ACC112 (cell line): ENCODE measurements around the gene SDHAF2.
"Not testable (repeated sequence)": the region's sequence is repeated elsewhere in the genome, so short reads cannot be mapped to it uniquely, and the experiment has no call there.

ENCODE experiments used
- H2AFZ ChIP-seq: fragments of 200-600 bp; sonication (generic); one replicate; pipeline ENCODE4 v1.6.0; 2017; ENCODE audit warnings: antibody characterized with exemption, low read length; ENCODE audit not compliant: unreplicated experiment
- H3K27ac ChIP-seq: fragments of 200-600 bp; sonication (generic); 2 replicates; pipeline ENCODE4 v1.5.1; 2014; ENCODE audit warnings: low read depth, mild to moderate bottlenecking, antibody characterized with exemption, low read length, moderate library complexity
- H3K27me3 ChIP-seq: fragments of 200-600 bp; sonication (generic); 2 replicates; pipeline ENCODE4 v1.6.1; 2014; ENCODE audit warnings: mild to moderate bottlenecking, antibody characterized with exemption, low read length, moderate library complexity, mixed read lengths; ENCODE audit not compliant: insufficient read depth
- H3K36me3 ChIP-seq: fragments of 200-600 bp; sonication (generic); 2 replicates; pipeline ENCODE4 v1.6.1; 2016; ENCODE audit warnings: mild to moderate bottlenecking, antibody characterized with exemption, low read length, moderate library complexity, mixed read lengths; ENCODE audit not compliant: insufficient read depth
- H3K4me1 ChIP-seq: fragments of 200-600 bp; sonication (generic); one replicate; pipeline ENCODE4 v1.6.1; 2016; ENCODE audit warnings: low read length, mixed read lengths; ENCODE audit not compliant: insufficient read depth, unreplicated experiment, control insufficient read depth
- H3K4me3 ChIP-seq: fragments of 200-600 bp; sonication (generic); 2 replicates; pipeline ENCODE4 v1.5.1; 2014; ENCODE audit warnings: mild to moderate bottlenecking, low read depth, low read length
- H3K79me2 ChIP-seq: fragments of 200-600 bp; sonication (generic); one replicate; pipeline ENCODE4 v1.6.0; 2016; ENCODE audit warnings: low read length; ENCODE audit not compliant: control insufficient read depth, unreplicated experiment, insufficient read depth

SDHAF2 gene

DNA sequence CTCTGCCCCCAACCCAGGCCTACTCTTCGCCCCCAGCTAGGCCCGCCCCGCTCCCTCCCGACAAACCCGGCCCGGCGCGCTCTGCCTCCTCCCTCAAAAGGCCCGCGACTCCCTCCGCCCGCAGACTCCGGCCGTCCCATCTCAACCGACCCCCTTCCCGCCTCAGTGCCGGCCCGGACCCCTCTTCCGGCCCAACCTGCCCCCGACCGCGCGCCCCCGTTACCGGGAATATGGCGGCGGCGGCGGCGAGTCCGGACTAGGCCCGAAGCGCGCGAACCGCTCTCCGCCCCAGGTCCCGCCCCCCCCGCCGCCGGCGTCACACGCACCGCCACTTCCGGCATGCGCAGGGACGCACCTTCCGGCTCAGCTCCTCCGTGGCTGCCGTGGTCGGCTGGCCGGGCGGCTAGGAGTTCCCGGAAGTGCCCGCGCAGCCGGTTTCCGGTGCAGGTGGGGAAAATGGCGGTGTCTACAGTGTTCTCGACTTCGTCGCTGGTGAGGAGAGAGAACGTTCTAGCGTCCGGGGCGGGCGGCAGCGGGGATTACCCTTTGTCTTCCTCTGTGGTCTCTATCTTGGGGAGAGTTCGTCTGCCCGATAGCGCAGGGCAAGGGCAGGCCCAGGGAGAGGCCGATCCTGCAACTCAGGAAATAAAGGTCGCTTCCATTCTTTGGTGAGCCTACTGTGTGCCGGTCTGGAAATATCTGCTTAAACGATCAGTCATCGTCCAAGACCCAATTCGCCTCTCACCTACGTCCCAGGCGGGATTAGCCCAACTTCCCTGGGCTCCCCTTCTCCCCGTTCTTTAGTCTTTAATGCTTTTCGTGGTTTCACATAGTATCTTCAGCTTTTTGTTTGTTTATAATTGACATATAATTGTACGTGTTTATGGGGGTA is at the start of gene SDHAF2, which contains the start of gene CPSF7:
TSS of gene SDHAF2 (plus strand) at position 434 of the 892 bp plus-strand sequence. CDS start at position 457, 23 bp downstream.
TSS of gene CPSF7 (minus strand) at position 285 of the 892 bp plus-strand sequence. CDS start 740 bp downstream, outside the sequence.
- Histone ChIP-seq H3K36me3 (peaks cover 25% of the 10 kb centered on the region), H3K4me1 (peaks cover 16% of the 10 kb centered on the region), H3K79me2 (peaks cover 85% of the 10 kb centered on the region), H3K27ac (peak within 1 kb of the TSS; percentile 95), H3K4me3 (peak within 1 kb of the TSS; percentile 97), H2AFZ (peak within 1 kb of the TSS; percentile 86), H3K27me3 (no peaks in the 10 kb centered on the region)

DNA sequence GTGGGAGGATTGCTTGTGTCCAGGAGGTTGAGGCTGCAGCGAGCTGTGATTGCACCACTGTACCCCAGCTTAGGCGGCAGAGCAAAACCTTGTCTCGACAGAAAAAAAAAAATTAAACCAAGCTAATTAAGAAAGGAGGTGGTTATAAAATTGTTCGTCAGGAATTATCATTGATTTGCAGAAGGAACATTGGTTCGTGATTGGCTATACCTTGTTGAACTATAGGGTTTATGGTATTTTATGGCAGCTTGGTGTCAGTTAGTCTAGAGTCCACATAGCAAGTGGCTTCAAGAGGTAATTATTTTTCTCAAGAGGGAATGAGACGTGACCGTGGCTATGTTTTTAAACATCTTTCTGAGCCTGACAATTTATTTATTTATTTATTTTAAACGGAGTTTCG is 49.0 kb upstream of the SDHAF2 start:
- Histone ChIP-seq H3K79me2 (no peaks in the 10 kb centered on the region), H3K4me3 (no peak overlapping the region), H3K36me3 (0 out of 2 replicates have a peak, but pooled peaks cover under 1% of the 10 kb centered on the region), H3K27ac (no peak overlapping the region), H3K4me1 (peaks cover 19% of the 10 kb centered on the region), H2AFZ (no peak overlapping the region), H3K27me3 (no peaks in the 10 kb centered on the region)

DNA sequence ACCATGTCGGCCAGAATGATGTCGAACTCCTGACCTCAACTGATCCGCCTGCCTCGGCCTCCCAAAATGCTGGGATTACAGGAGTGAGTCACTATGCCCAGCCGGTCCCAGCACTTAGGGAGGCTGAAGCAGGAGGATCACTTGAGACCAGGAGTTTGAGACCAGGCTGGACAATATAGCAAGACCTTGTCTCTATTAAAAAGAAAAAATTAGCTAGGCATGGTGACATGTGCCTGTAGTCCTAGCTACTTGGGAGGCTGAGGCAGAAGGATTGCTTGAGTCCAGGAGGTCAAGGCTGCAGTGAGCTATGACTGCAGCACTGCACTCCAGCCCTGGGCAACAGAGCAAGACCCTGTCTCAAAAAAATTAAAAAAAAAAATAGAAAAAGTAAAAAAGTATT is 46.1 kb upstream of the SDHAF2 start:
- not testable (repeated sequence) for H3K36me3 ChIP-seq, H3K27ac ChIP-seq, H3K79me2 ChIP-seq, H3K27me3 ChIP-seq, H2AFZ ChIP-seq, H3K4me1 ChIP-seq, H3K4me3 ChIP-seq

DNA sequence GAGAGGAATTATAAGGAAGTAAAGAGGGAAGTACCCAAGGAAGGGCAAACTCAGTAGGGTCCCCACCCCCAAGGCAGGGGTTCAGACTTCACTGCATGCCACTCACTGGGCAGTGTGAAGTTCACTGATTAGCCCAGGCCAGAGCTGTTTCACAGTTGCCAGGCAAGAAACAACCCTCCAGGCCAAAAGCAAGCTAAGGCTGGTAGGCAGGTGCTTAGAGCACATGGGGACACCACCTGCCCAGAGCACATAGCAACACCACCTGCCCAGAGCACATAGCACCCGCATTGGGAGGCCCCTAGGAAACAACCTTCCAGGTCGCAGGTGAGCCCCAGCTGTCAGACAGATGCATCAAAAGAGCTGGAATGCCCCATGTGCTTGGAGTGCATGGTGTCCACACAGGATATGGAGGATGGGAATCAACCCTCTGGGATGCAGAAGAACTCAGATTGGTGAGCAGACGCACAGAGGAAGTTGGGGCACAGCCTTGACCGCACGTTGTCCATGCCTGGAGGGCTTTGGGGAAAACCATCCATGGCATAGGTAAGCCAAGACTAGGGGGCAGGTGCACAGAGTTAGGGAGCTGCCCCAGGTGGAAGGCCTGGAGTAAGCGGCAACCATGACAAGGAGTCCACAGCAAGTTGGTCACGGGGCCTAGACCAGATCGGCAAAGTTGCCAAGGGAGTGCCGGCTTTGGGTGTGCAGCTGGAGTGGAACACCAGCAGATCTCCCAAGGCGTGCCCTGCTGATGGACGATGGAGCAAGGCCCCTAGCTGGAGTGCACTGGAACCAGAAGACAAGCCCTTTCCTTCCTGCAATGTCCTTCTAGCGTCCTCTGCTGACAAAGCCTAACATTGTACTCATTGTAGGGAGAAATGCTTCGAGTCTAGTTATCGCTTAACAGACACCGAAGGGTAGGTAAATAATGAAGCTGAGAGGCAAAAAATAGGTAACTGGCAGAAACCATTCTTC is 45.4 kb upstream of the SDHAF2 start:
- Histone ChIP-seq H3K79me2 (no peaks in the 10 kb centered on the region), H3K27ac (no peak overlapping the region), H2AFZ (no peak overlapping the region), H3K4me3 (no peak overlapping the region), H3K36me3 (no peaks in the 10 kb centered on the region), H3K27me3 (no peaks in the 10 kb centered on the region), H3K4me1 (no peaks in the 10 kb centered on the region)

DNA sequence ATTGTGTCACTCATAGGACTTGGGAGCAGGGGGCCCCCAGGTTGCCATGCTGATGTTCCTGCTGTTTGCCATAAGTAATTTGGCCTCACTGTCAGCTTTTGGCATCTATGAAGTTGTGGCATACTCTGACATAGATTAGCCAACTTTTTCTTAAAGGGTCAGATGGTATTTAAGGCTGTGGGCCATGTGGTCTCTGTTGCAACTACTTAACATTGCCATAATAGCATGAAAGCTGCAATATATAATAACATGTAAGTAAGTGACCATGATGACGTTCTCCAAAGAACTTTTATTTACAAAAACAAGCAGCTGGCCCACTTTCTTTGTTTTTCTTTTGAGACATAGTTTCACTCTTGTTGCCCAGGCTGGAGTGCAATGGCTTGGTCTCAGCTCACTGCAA is 39.8 kb upstream of the SDHAF2 start:
- Histone ChIP-seq H3K4me1 (peaks cover 4% of the 10 kb centered on the region), H3K4me3 (no peak overlapping the region), H3K27ac (no peak overlapping the region), H3K36me3 (no peaks in the 10 kb centered on the region), H2AFZ (no peak overlapping the region), H3K79me2 (no peaks in the 10 kb centered on the region), H3K27me3 (no peaks in the 10 kb centered on the region)

- Histone ChIP-seq H3K4me3 (peak overlapping the region; percentile 92), H2AFZ (peak overlapping the region; percentile 99), H3K27me3 (no peaks in the 10 kb centered on the region), H3K4me1 (peaks cover 4% of the 10 kb centered on the region), H3K27ac (no peak overlapping the region), H3K79me2 (no peaks in the 10 kb centered on the region), H3K36me3 (peaks cover 3% of the 10 kb centered on the region; the same call in 1 of the 2 replicates)
Observed at GRCh38 chr11:61392981-61393595, 36.8 kb upstream of the SDHAF2 start.

DNA sequence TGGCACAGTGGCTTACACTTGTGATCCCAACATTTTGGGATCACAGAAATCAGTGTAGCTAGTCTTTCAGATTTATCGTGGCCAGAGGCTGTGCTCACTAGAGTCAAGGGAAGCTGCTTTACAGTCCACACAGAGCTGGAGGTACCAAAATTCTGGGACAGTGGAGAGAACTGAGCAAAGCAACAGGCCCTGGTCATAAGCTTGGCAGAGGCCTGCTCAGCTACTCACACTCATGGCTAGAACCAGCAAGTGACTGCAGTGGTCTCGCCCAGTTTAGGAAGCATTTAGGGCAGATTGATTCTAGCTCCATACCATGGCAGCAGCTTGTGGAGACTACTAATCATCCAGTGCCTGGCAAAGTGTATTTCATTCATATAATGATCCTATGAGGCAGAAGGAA is 28.8 kb upstream of the SDHAF2 start:
- no peaks in the 10 kb centered on the region for H3K79me2 ChIP-seq
- H3K36me3 ChIP-seq: peaks cover 17% of the 10 kb centered on the region; the same call in 1 of the 2 replicates
- no peaks in the 10 kb centered on the region for H3K27me3 ChIP-seq
- H2AFZ ChIP-seq: no peak overlapping the region
- H3K27ac ChIP-seq: no peak overlapping the region
- no peak overlapping the region for H3K4me3 ChIP-seq
- no peaks in the 10 kb centered on the region for H3K4me1 ChIP-seq

GRCh38 chr11:61401573-61401972 is 28.4 kb upstream of the SDHAF2 start:
- no peaks in the 10 kb centered on the region for H3K27me3 ChIP-seq
- peaks cover 19% of the 10 kb centered on the region; the same call in 1 of the 2 replicates for H3K36me3 ChIP-seq
- H3K4me1 ChIP-seq: no peaks in the 10 kb centered on the region

GRCh38 chr11:61403658-61404057 is 26.3 kb upstream of the SDHAF2 start:
- no peaks in the 10 kb centered on the region for H3K79me2 ChIP-seq
- no peak overlapping the region for H3K4me3 ChIP-seq
- no peak overlapping the region for H3K27ac ChIP-seq
- no peaks in the 10 kb centered on the region for H3K4me1 ChIP-seq
- peaks cover 24% of the 10 kb centered on the region for H3K36me3 ChIP-seq
- no peak overlapping the region for H2AFZ ChIP-seq
- no peaks in the 10 kb centered on the region for H3K27me3 ChIP-seq

More at GRCh38 chr11:61401573-61401972, 28.4 kb upstream of the SDHAF2 start:
- no peaks in the 10 kb centered on the region for H3K79me2 ChIP-seq
- H3K27ac ChIP-seq: no peak overlapping the region
- no peak overlapping the region for H2AFZ ChIP-seq
- H3K4me3 ChIP-seq: no peak overlapping the region

DNA sequence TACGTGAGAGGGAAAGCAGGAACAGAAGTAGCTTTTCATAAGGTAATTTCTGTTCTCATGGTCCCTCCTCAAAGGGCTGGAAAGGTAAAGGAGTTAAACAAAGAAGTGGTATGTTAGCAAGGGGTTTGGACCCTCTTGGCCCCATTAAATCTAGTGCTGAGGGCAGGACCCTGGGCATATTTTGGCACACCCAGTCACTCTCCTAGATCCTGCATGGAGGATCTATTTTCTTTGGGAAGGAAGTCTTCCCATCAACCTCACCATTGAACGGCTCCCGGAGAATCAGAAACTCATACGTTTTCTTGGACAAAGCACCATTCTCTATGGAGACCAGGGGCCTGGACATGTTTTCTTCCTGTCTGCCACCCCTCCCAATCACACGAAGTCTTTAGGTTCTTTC is 25.8 kb upstream of the SDHAF2 start:
- Histone ChIP-seq H3K27me3 (no peaks in the 10 kb centered on the region), H3K79me2 (no peaks in the 10 kb centered on the region)

More for the DNA sequence above, 25.8 kb upstream of the SDHAF2 start:
- Histone ChIP-seq H2AFZ (no peak overlapping the region), H3K4me1 (no peaks in the 10 kb centered on the region), H3K27ac (no peak overlapping the region), H3K36me3 (peaks cover 26% of the 10 kb centered on the region), H3K4me3 (no peak overlapping the region)
